Lower leg skin (tissue), 4 donors: ENCODE measurements around the gene MOV10. TPM values are rescaled to one million over a fixed set of nuclear protein-coding genes. Genes with fewer than 3 reads are reported as not detected.

Source experiments
- DNase-seq, 2 donors: peaks; one replicate each; pipeline ENCODE4 v3.0.0-alpha.2; 2019; ENCODE audit warnings: low spot score in 2 of 2
- H3K4me3 ChIP-seq: fragments of 200-600 bp; sonication (generic); 2 replicates; pipeline ENCODE4 v1.5.1; 2017; ENCODE audit warnings: mild to moderate bottlenecking, low read depth; ENCODE audit not compliant: poor library complexity, severe bottlenecking
- POLR2A ChIP-seq, 2 donors: fragments of 450-650 bp; IDR thresholded peaks; one replicate each; pipeline ENCODE4 v1.6.1; 2016 to 2017; ENCODE audit warnings: antibody characterized with exemption in 2 of 2, mild to moderate bottlenecking in 1 of 2, moderate library complexity in 1 of 2
- WGBS, 2 donors: methylation state at CpG; one replicate each; pipeline ENCODE4 v1.1.5; 2018; 5-methylcytosine and 5-hydroxymethylcytosine counted together
- intact Hi-C: fragments of 100-400 bp; cut with DNase I; formaldehyde crosslinking; loops from one replicate; pipeline ENCODE4 v1.15.0; 2023; ENCODE audit warnings: low total_unique reads
- total RNA-seq, 4 donors: library from RNA; depleted of rRNA; stranded (reverse); fragments of >200 nt; gene quantifications; one replicate each; pipeline ENCODE4 v1.1.0, GENCODE V29; 2016
- TF ChIP-seq, protein P1 (sequence below), 3 donors: fragments of 450-650 bp; IDR thresholded peaks; one replicate each; pipeline ENCODE4 v1.5.1; 2016; ENCODE audit warnings: antibody characterized with exemption in 3 of 3, mild to moderate bottlenecking in 3 of 3, moderate library complexity in 2 of 3

The MOV10 gene
- total RNA-seq, 4 donors from 2014 or later = 46.2 to 105 (median 56.8) TPM

DNA sequence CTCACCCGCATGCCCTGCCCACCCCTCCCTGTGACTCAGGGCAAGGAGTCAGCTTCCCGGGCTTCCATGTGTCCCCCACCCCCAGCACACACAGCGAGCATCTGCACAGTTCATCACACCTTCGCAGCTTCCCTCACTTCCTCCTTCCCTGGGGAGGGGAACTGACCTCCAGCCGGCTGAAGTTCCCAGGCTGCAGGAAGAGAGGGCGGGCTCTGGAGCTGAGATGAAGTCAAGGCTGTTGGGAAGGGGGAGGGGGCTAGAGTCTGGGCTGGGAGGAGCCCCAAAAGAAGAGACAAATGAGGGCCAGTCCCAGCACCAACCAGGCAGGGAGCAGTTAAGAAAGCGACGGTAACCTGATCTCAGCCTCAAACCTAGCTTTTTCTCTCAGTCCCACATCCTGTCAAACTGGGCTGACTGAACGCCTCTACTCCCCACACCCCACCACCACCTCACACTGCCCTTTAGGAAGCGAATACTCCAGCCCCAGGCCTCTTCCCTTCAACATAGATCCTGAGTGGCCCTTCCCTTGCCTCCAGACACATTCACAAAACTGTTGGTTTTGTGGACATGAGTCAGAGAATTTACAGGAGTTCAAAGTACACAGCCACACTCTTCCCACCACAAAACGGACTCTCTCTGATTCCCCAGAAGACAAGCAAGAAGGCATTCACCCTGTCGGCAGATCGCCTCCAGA is 30.6 kb downstream of the MOV10 start:
- 1 to 2% methylated on average over 13 of the region's 13 CpGs for WGBS, 2 donors
- peak; percentile 92 to 97 for DNase-seq
- TF ChIP-seq POLR2A (IDR thresholded peaks at IDR 0.05) = no peak
- TF ChIP-seq, protein P1, sequence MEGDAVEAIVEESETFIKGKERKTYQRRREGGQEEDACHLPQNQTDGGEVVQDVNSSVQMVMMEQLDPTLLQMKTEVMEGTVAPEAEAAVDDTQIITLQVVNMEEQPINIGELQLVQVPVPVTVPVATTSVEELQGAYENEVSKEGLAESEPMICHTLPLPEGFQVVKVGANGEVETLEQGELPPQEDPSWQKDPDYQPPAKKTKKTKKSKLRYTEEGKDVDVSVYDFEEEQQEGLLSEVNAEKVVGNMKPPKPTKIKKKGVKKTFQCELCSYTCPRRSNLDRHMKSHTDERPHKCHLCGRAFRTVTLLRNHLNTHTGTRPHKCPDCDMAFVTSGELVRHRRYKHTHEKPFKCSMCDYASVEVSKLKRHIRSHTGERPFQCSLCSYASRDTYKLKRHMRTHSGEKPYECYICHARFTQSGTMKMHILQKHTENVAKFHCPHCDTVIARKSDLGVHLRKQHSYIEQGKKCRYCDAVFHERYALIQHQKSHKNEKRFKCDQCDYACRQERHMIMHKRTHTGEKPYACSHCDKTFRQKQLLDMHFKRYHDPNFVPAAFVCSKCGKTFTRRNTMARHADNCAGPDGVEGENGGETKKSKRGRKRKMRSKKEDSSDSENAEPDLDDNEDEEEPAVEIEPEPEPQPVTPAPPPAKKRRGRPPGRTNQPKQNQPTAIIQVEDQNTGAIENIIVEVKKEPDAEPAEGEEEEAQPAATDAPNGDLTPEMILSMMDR (IDR thresholded peaks at IDR 0.05) = no peak
- H3K4me3 ChIP-seq = no peak overlapping the region
- intact Hi-C loops = loop anchor here (5.0 to 10.0 kb wide), 2 partner anchors 200 to 313 kb away; partner anchors contain the start of gene WNT2B

DNA sequence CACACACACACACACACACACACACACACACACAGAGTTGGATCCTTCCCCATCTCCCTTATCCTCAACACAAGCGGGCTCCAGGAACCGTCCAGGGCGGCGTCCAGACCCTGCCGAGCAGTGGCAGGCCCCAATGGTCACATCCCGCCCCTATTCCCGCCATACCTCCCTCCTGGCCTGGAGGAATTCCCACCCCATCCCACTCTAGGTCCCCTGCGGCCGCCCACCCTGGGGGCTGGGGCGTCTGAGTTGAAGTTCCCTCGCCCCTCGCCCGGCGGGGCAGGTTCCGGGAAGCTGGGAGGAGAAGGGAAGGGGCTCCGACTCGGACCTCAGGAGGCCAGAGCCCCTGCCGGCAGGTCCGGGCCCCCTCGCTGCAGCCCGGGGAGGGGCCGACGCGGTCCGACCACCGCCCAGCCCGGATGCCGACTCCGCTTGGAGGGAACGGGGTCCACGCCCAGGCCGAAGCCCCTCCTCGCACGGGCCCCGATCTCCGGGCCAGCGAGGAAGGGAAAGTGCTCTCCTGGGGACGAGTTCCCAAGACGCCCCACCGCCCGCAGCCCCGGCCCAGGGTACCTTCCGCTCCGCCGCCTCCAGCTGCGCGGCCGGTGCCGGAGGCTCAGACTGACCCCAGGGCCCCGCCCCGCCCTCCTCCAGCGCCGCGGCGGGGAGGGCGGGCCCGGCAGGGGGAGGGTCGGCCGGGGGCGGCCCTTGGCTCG is 32.2 kb downstream of the MOV10 start, which contains the start of gene RHOC:
Gene RHOC (minus strand): TSS at position 623 of the 716 bp plus-strand sequence. CDS start 3,328 bp downstream, outside the sequence.
- 3 to 7% methylated on average over 9 to 53 of the region's 61 CpGs for WGBS, 2 donors
- DNase-seq = peak in 1 of 2 donors; percentile 94

DNA sequence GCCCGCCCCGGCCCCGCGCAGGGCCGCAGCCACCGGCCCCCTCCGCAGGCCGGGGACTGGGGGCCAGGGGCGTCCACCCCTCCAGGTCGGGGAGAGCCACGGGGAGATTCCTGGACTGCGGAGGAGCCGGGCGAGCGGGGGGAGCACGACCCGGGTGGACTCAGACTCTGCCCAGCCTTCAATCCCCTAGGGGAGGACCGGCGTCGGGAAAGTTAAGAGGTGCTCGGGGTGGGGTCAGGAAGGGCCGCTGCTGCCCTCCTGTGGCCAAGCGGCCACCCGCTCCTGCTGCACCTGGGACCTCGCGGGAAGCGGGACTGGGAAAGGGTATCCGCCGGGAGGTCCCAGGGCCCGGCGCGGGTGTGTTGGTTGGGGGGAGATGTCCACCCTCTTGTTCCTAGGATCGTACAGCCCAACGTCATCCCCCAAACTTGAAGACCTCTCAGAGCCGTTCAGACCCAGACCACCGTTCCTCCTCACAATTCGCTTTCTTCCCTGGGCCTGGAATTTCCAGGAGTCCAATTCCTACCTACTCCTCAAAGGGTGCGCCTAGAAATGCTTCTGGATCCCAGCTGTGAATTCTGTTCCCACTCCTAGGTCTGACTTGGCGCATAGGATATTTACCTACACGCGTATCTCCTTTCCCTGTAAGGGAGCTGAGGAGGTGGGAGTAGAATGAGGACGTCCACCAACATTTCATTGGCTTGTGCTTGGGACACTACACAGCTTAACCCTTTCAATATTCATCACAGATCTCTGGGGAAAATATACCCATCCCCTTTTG is 33.0 kb downstream of the MOV10 start:
- DNase-seq = peak; percentile 83 to 97
- H3K4me3 ChIP-seq = peak overlapping the region; percentile 90
- WGBS, 2 donors = 6 to 9% methylated on average over 13 to 31 of the region's 42 CpGs
- no peak for TF ChIP-seq POLR2A (IDR thresholded peaks at IDR 0.05)
- TF ChIP-seq, protein P1 (IDR thresholded peaks at IDR 0.05) = peak in 1 of 3 donors; percentile 77
- intact Hi-C loops = loop anchor here (5.0 to 10.0 kb wide), 2 partner anchors 203 to 315 kb away; partner anchors contain the start of gene WNT2B

More for the DNA sequence above, 32.2 kb downstream of the MOV10 start, which contains the start of gene RHOC:
- H3K4me3 ChIP-seq = peak within 1 kb of the TSS; percentile 90
- intact Hi-C loops = loop anchor here (5.0 to 10.0 kb wide), 2 partner anchors 202 to 314 kb away; partner anchors contain the start of gene WNT2B
- no peak for TF ChIP-seq POLR2A (IDR thresholded peaks at IDR 0.05)
- TF ChIP-seq, protein P1 (IDR thresholded peaks at IDR 0.05) = no peak

- DNase-seq = no peak
- WGBS, 2 donors = 69% methylated on average over 6 of the region's 6 CpGs
- intact Hi-C loops = loop anchor here (5.0 to 10.0 kb wide), 2 partner anchors 203 to 316 kb away; partner anchors contain the start of gene WNT2B
- no peak overlapping the region for H3K4me3 ChIP-seq
- TF ChIP-seq, protein P1 (IDR thresholded peaks at IDR 0.05) = no peak
- no peak for TF ChIP-seq POLR2A (IDR thresholded peaks at IDR 0.05)
These were observed 33.6 kb downstream of the MOV10 start for GRCh38 chr1:112708002-112708448.

DNA sequence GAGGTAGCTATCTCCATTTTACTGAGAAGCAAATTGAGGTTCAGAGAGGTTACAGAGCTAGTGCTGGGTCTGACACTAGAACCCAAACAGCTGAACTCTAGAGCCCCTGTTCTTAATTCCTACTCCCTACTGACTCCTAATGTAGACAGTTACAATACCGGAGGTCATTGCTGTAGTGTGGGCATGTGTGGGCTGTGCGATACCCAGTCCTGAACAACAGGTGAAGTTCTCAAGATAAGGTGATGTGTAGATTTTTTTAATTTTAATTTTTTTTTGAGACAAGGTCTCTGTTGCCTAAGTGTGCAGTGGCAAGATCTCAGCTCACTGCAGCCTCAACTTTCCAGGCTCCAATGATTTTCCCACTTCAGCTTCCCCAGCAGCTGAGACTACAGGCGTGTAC is 34.0 kb downstream of the MOV10 start:
- no peak overlapping the region for H3K4me3 ChIP-seq
- no peak for DNase-seq
- WGBS, 2 donors = 94 to 95% methylated on average over 3 of the region's 3 CpGs
- TF ChIP-seq POLR2A (IDR thresholded peaks at IDR 0.05) = no peak
- TF ChIP-seq, protein P1 (IDR thresholded peaks at IDR 0.05) = no peak
- intact Hi-C loops = loop anchor here (5.0 to 10.0 kb wide), 2 partner anchors 204 to 316 kb away; partner anchors contain the start of gene WNT2B
